SK-N-SH treated with all-trans-retinoic acid at 6 μM for 48 hours (cell line): ENCODE measurements around the gene NFKB1.
"Not testable (repeated sequence)": the region's sequence is repeated elsewhere in the genome, so short reads cannot be mapped to it uniquely, and the experiment has no call there.

Experiments used
- ATAC-seq: fragments of 200-7000 bp; cut with Tn5 transposase; 3 replicates; pipeline ENCODE4 v1.9.1; 2020; ENCODE audit warnings: mild to moderate bottlenecking, moderate library complexity
- ARNTL ChIP-seq: fragments of 450-650 bp; formaldehyde crosslinking; IDR thresholded peaks from 2 replicates; pipeline ENCODE4 v1.5.0; 2020; ENCODE audit warnings: low read depth, mild to moderate bottlenecking, moderate library complexity, borderline replicate concordance
- BACH2 ChIP-seq: fragments of 250-450 bp; sonication (Bioruptor Pico); IDR thresholded peaks from 2 replicates; pipeline ENCODE4 v1.9.0; 2021; ENCODE audit warnings: mild to moderate bottlenecking, borderline replicate concordance
- CREB5 ChIP-seq: fragments of 250-450 bp; sonication (Bioruptor Pico); IDR thresholded peaks from 2 replicates; pipeline ENCODE4 v1.5.1; 2020; ENCODE audit warnings: low read depth, mild to moderate bottlenecking, moderate library complexity
- CSDC2 ChIP-seq: fragments of 250-450 bp; sonication (Bioruptor Pico); IDR thresholded peaks from 2 replicates; pipeline ENCODE4 v1.5.0; 2020; ENCODE audit warnings: mild to moderate bottlenecking, moderate library complexity
- CSRNP3 ChIP-seq: fragments of 250-450 bp; sonication (Bioruptor Pico); IDR thresholded peaks from 2 replicates; pipeline ENCODE4 v1.5.1; 2021; ENCODE audit warnings: mild to moderate bottlenecking, moderate library complexity
- ESRRG ChIP-seq: fragments of 250-450 bp; sonication (Bioruptor Pico); IDR thresholded peaks from 2 replicates; pipeline ENCODE4 v1.6.1; 2021; ENCODE audit warnings: mild to moderate bottlenecking
- GLIS3 ChIP-seq: fragments of 250-450 bp; sonication (Bioruptor Pico); IDR thresholded peaks from 2 replicates; pipeline ENCODE4 v1.5.0; 2020; ENCODE audit warnings: mild to moderate bottlenecking, moderate library complexity
- ISL1 ChIP-seq: fragments of 250-450 bp; sonication (Bioruptor Pico); IDR thresholded peaks from 2 replicates; pipeline ENCODE4 v2.1.2; 2022; ENCODE audit warnings: mild to moderate bottlenecking, moderate library complexity
- OSR1 ChIP-seq: fragments of 250-450 bp; sonication (Bioruptor Pico); IDR thresholded peaks from 2 replicates; pipeline ENCODE4 v1.8.0; 2022; ENCODE audit warnings: moderate library complexity, mild to moderate bottlenecking, inconsistent platforms
- PATZ1 ChIP-seq: fragments of 250-450 bp; sonication (Bioruptor Pico); IDR thresholded peaks from 2 replicates; pipeline ENCODE4 v1.8.0; 2020; ENCODE audit warnings: mild to moderate bottlenecking, moderate library complexity, borderline replicate concordance
- POU6F1 ChIP-seq: fragments of 250-450 bp; sonication (Bioruptor Pico); IDR thresholded peaks from 2 replicates; pipeline ENCODE4 v1.8.0; 2021; ENCODE audit warnings: low read depth, mild to moderate bottlenecking, moderate library complexity, borderline replicate concordance
- PPARA ChIP-seq: fragments of 250-450 bp; sonication (Bioruptor Pico); IDR thresholded peaks from 2 replicates; pipeline ENCODE4 v1.5.0; 2020; ENCODE audit warnings: mild to moderate bottlenecking, borderline replicate concordance
- RARB ChIP-seq: fragments of 250-450 bp; sonication (Bioruptor Pico); IDR thresholded peaks from 2 replicates; pipeline ENCODE4 v1.8.0; 2021; ENCODE audit warnings: mild to moderate bottlenecking, moderate library complexity
- SNAI2 ChIP-seq: fragments of 250-450 bp; sonication (Bioruptor Pico); IDR thresholded peaks from 2 replicates; pipeline ENCODE4 v1.5.0; 2020; ENCODE audit warnings: mild to moderate bottlenecking, moderate library complexity
- TCF4 ChIP-seq: fragments of 250-450 bp; sonication (Bioruptor Pico); IDR thresholded peaks from 2 replicates; pipeline ENCODE4 v1.8.0; 2021; ENCODE audit warnings: mild to moderate bottlenecking, moderate library complexity, borderline replicate concordance
- TOX ChIP-seq: fragments of 250-450 bp; sonication (Bioruptor Pico); IDR thresholded peaks from 2 replicates; pipeline ENCODE4 v1.8.0; 2021; ENCODE audit warnings: mild to moderate bottlenecking, moderate library complexity, borderline replicate concordance
- TSHZ2 ChIP-seq: fragments of 250-450 bp; sonication (Bioruptor Pico); IDR thresholded peaks from 2 replicates; pipeline ENCODE4 v1.5.0; 2020; ENCODE audit warnings: mild to moderate bottlenecking, moderate library complexity
- ZC3H10 ChIP-seq: fragments of 250-450 bp; sonication (Bioruptor Pico); IDR thresholded peaks from 2 replicates; pipeline ENCODE4 v1.5.1; 2021; ENCODE audit warnings: mild to moderate bottlenecking, moderate library complexity
- ZFP3 ChIP-seq: fragments of 250-450 bp; sonication (Bioruptor Pico); IDR thresholded peaks from 2 replicates; pipeline ENCODE4 v1.5.0; 2020; ENCODE audit warnings: mild to moderate bottlenecking, moderate library complexity
- ZFP30 ChIP-seq: fragments of 450-650 bp; formaldehyde crosslinking; IDR thresholded peaks from 2 replicates; pipeline ENCODE4 v1.5.0; 2022; ENCODE audit warnings: mild to moderate bottlenecking, moderate library complexity
- ZNF565 ChIP-seq: fragments of 450-650 bp; formaldehyde crosslinking; conservative IDR thresholded peaks from 2 replicates; pipeline ENCODE4 v1.5.0; 2020; ENCODE audit warnings: low read depth, mild to moderate bottlenecking, moderate library complexity
- ZNF70 ChIP-seq: fragments of 450-650 bp; formaldehyde crosslinking; IDR thresholded peaks from 2 replicates; pipeline ENCODE4 v1.5.0; 2020; ENCODE audit warnings: mild to moderate bottlenecking, moderate library complexity
- ZNF8 ChIP-seq: fragments of 450-650 bp; formaldehyde crosslinking; IDR thresholded peaks from 2 replicates; pipeline ENCODE4 v1.5.0; 2020; ENCODE audit warnings: mild to moderate bottlenecking, moderate library complexity

NFKB1 gene

GRCh38 chr4:102567427-102567826 is 66.3 kb downstream of the NFKB1 start:
- ATAC-seq = no peak
- TF ChIP-seq CSRNP3 (CRISPR knock-in tag) (no peak), OSR1 (CRISPR knock-in tag) (no peak), ARNTL (CRISPR knock-in tag) (no peak), ZFP3 (CRISPR knock-in tag) (no peak)
- TF ChIP-seq, all 23 proteins: peak for 0

GRCh38 chr4:102569200-102569599 is 68.0 kb downstream of the NFKB1 start:
- TF ChIP-seq RARB (CRISPR knock-in tag) = no peak
- TF ChIP-seq GLIS3 (CRISPR knock-in tag) = no peak
- TF ChIP-seq TCF4 (CRISPR knock-in tag) = no peak
- no peak for TF ChIP-seq ESRRG
- TF ChIP-seq ISL1 (CRISPR knock-in tag) = no peak
- no peak for TF ChIP-seq PPARA (CRISPR knock-in tag)
- TF ChIP-seq ZNF70 (CRISPR knock-in tag) = no peak
- no peak for TF ChIP-seq SNAI2 (CRISPR knock-in tag)
- no peak for TF ChIP-seq ZC3H10 (CRISPR knock-in tag)
- no peak for TF ChIP-seq PATZ1 (CRISPR knock-in tag)
- TF ChIP-seq ARNTL (CRISPR knock-in tag) = no peak
- TF ChIP-seq CSDC2 (CRISPR knock-in tag) = no peak
- no peak for TF ChIP-seq BACH2 (CRISPR knock-in tag)
- no peak for TF ChIP-seq POU6F1 (CRISPR knock-in tag)
- TF ChIP-seq ZNF565 (CRISPR knock-in tag) = no peak
- TF ChIP-seq ZFP30 = no peak
- no peak for TF ChIP-seq ZNF8 (CRISPR knock-in tag)
- no peak for TF ChIP-seq TSHZ2
- TF ChIP-seq TOX = no peak
- TF ChIP-seq CREB5 (CRISPR knock-in tag) = no peak
- ATAC-seq = no peak

- not testable (repeated sequence) for ATAC-seq
- TF ChIP-seq ZNF8 (CRISPR knock-in tag) = peak; percentile 75
- TF ChIP-seq, all 23 proteins: peak for 1; not testable (repeated sequence) for 22
These were observed 69.1 kb downstream of the NFKB1 start for GRCh38 chr4:102570211-102570610.
